HL-60/S4 treated with retinoic acid at 250 ng/mL for 4 days and 3 days (cell line): Measurements from ENCODE around the gene XIAP.
"Not testable (repeated sequence)": the region's sequence is repeated elsewhere in the genome, so short reads cannot be mapped to it uniquely, and the experiment has no call there.

ENCODE experiments used
- in situ Hi-C: fragments of 300-500 bp; cut with MboI; formaldehyde crosslinking; loops from 2 replicates; pipeline ENCODE4 v1.7.0; 2022; ENCODE audit warnings: low sequenced_read_pairs

The XIAP gene

GRCh38 chrX:123859846-123860838, at the start of gene XIAP:
TSS of gene XIAP (plus strand) at chrX:123860053. CDS start at chrX:123885663, 25,610 bp downstream.
- in situ Hi-C loops = no loop called here

- in situ Hi-C loops = no loop called here
Measured at GRCh38 chrX:123814343-123814742, 45.5 kb upstream of the XIAP start.

GRCh38 chrX:123814934-123815394, 44.9 kb upstream of the XIAP start:
- in situ Hi-C loops = not testable (repeated sequence)

- in situ Hi-C loops = no loop called here
Measured at GRCh38 chrX:123817288-123817894, 42.5 kb upstream of the XIAP start.

GRCh38 chrX:123818243-123818642, 41.6 kb upstream of the XIAP start:
- in situ Hi-C loops = no loop called here

- in situ Hi-C loops = no loop called here
Measured at GRCh38 chrX:123822965-123823364, 36.9 kb upstream of the XIAP start.

- in situ Hi-C loops = no loop called here
Measured at GRCh38 chrX:123830309-123830708, 29.5 kb upstream of the XIAP start.

- in situ Hi-C loops = no loop called here
Measured at GRCh38 chrX:123833387-123833786, 26.5 kb upstream of the XIAP start.

GRCh38 chrX:123834116-123834515, 25.7 kb upstream of the XIAP start:
- in situ Hi-C loops = no loop called here

- in situ Hi-C loops = no loop called here
Measured at GRCh38 chrX:123835661-123836371, 24.0 kb upstream of the XIAP start.

- in situ Hi-C loops = not testable (repeated sequence)
Measured at GRCh38 chrX:123845129-123845528, 14.7 kb upstream of the XIAP start.

GRCh38 chrX:123846577-123847038, 13.2 kb upstream of the XIAP start:
- in situ Hi-C loops = no loop called here

GRCh38 chrX:123847056-123847455, 12.8 kb upstream of the XIAP start:
- in situ Hi-C loops = no loop called here

- in situ Hi-C loops = no loop called here
Measured at GRCh38 chrX:123849096-123849495, 10.8 kb upstream of the XIAP start.

- in situ Hi-C loops = not testable (repeated sequence)
Measured at GRCh38 chrX:123849906-123850305, 9.9 kb upstream of the XIAP start.

GRCh38 chrX:123851079-123851478, 8.8 kb upstream of the XIAP start:
- in situ Hi-C loops = no loop called here

GRCh38 chrX:123854329-123854728, 5.5 kb upstream of the XIAP start:
- in situ Hi-C loops = no loop called here

- in situ Hi-C loops = no loop called here
Measured at GRCh38 chrX:123859409-123859845, 426 bp upstream of the XIAP start.

- in situ Hi-C loops = no loop called here
Measured at GRCh38 chrX:123860983-123861382, 1.1 kb downstream of the XIAP start.

- in situ Hi-C loops = no loop called here
Measured at GRCh38 chrX:123869488-123869887, 9.6 kb downstream of the XIAP start.

GRCh38 chrX:123871309-123871708, 11.5 kb downstream of the XIAP start:
- in situ Hi-C loops = no loop called here
